Ramos (cell line): ENCODE results near the gene MIA3.

ENCODE experiments used
- in situ Hi-C: fragments of 300-500 bp; cut with MboI; formaldehyde crosslinking; loops from one replicate; pipeline ENCODE4 v1.14.3; 2022; ENCODE audit warnings: low sequenced_read_pairs; ENCODE audit not compliant: unreplicated experiment

The MIA3 gene

GRCh38 chr1:222620566-222620965 is 2.7 kb downstream of the MIA3 start:
- in situ Hi-C loops, result no loop called here

- in situ Hi-C loops, result no loop called here
Measured at GRCh38 chr1:222622765-222623164, 4.9 kb downstream of the MIA3 start.

- in situ Hi-C loops, result no loop called here
Measured at GRCh38 chr1:222623458-222623857, 5.6 kb downstream of the MIA3 start.

GRCh38 chr1:222624214-222624613 is 6.3 kb downstream of the MIA3 start:
- in situ Hi-C loops, result no loop called here

GRCh38 chr1:222627232-222627631 is 9.3 kb downstream of the MIA3 start:
- in situ Hi-C loops, result no loop called here

- in situ Hi-C loops, result loop anchor here (5.0 kb wide), 1 partner anchor 163 kb away; no protein-coding TSS in a partner anchor
Measured at GRCh38 chr1:222629921-222630535, 12.1 kb downstream of the MIA3 start.

GRCh38 chr1:222631611-222632208 is 13.8 kb downstream of the MIA3 start:
- in situ Hi-C loops, result loop anchor here (5.0 kb wide), 1 partner anchor 164 kb away; no protein-coding TSS in a partner anchor

- in situ Hi-C loops, result loop anchor here (5.0 kb wide), 1 partner anchor 165 kb away; no protein-coding TSS in a partner anchor
Measured at GRCh38 chr1:222632749-222633148, 14.9 kb downstream of the MIA3 start.

- in situ Hi-C loops, result loop anchor here (5.0 kb wide), 1 partner anchor 167 kb away; no protein-coding TSS in a partner anchor
Measured at GRCh38 chr1:222634180-222635013, 16.5 kb downstream of the MIA3 start.

- in situ Hi-C loops, result no loop called here
Measured at GRCh38 chr1:222641269-222641948, 23.5 kb downstream of the MIA3 start.

GRCh38 chr1:222642468-222642867 is 24.6 kb downstream of the MIA3 start:
- in situ Hi-C loops, result no loop called here

GRCh38 chr1:222643606-222643937 is 25.7 kb downstream of the MIA3 start:
- in situ Hi-C loops, result no loop called here

GRCh38 chr1:222643938-222644635 is 26.2 kb downstream of the MIA3 start:
- in situ Hi-C loops, result no loop called here

- in situ Hi-C loops, result no loop called here
Measured at GRCh38 chr1:222644636-222644980, 26.7 kb downstream of the MIA3 start.

GRCh38 chr1:222652676-222653075 is 34.8 kb downstream of the MIA3 start:
- in situ Hi-C loops, result no loop called here

- in situ Hi-C loops, result no loop called here
Measured at GRCh38 chr1:222653178-222653827, 35.4 kb downstream of the MIA3 start.

GRCh38 chr1:222654849-222655248 is 37.0 kb downstream of the MIA3 start:
- in situ Hi-C loops, result no loop called here

GRCh38 chr1:222656391-222657155 is 38.7 kb downstream of the MIA3 start:
- in situ Hi-C loops, result no loop called here

- in situ Hi-C loops, result no loop called here
Measured at GRCh38 chr1:222657899-222658298, 40.0 kb downstream of the MIA3 start.
